H1 (cell line): ENCODE measurements around the gene SLC39A2. TPM values are rescaled to one million over a fixed set of nuclear protein-coding genes. Genes with fewer than 3 reads are reported as not detected.

Source experiments
- CTCF ChIA-PET: fragments of 300-600 bp; sonication (Branson Sonifier 250); formaldehyde crosslinking; loops from one replicate; lab custom pipeline; 2021; ENCODE audit not compliant: partially characterized antibody; lab: Charles Lee
- POLR2A ChIA-PET: fragments of 300-600 bp; sonication (Branson Sonifier 250); formaldehyde crosslinking; loops from one replicate; lab custom pipeline; 2021; ENCODE audit warnings: inconsistent platforms; ENCODE audit not compliant: partially characterized antibody; lab: Charles Lee
- DNase-seq, 2 experiments: peaks; one replicate each; pipeline versions ENCODE4 v3.0.0 to v3.0.0-alpha.2; 2010 to 2022; ENCODE audit warnings: low spot score in 2 of 2, low read depth in 1 of 2, mixed read lengths in 1 of 2
- FAIRE-seq: peaks from 2 replicates; lab custom pipeline; 2011; peaks lifted over from hg19 to GRCh38; lab: Jason Lieb, UNC
- H2AFZ ChIP-seq: 2 replicates; pipeline ENCODE4 v1.8.1; 2012; ENCODE audit warnings: low read length, inconsistent platforms
- H2AK5ac ChIP-seq: 2 replicates; pipeline ENCODE4 v1.6.1; 2013; ENCODE audit warnings: low read depth, low read length
- H2BK120ac ChIP-seq: replicated peaks from 2 replicates; pipeline ENCODE3; 2013; ENCODE audit warnings: low read depth, low read length, inconsistent platforms
- H2BK12ac ChIP-seq: 2 replicates; pipeline ENCODE4 v1.6.1; 2013; ENCODE audit warnings: low read depth, low read length
- H2BK15ac ChIP-seq: 2 replicates; pipeline ENCODE4 v1.6.1; 2013; ENCODE audit warnings: low read length
- H2BK20ac ChIP-seq: 2 replicates; pipeline ENCODE4 v1.6.1; 2013; ENCODE audit warnings: low read length
- H2BK5ac ChIP-seq: 2 replicates; pipeline ENCODE4 v1.6.1; 2013; ENCODE audit warnings: low read depth, low read length
- H3K14ac ChIP-seq: 2 replicates; pipeline ENCODE4 v1.6.1; 2013; ENCODE audit warnings: inconsistent platforms; ENCODE audit not compliant: insufficient read length
- H3K18ac ChIP-seq: 2 replicates; pipeline ENCODE4 v1.6.1; 2013; ENCODE audit warnings: low read length; ENCODE audit errors: extremely low read depth
- H3K23ac ChIP-seq: 2 replicates; pipeline ENCODE4 v1.6.1; 2013; ENCODE audit warnings: inconsistent platforms; ENCODE audit not compliant: insufficient read length
- H3K23me2 ChIP-seq: 2 replicates; pipeline ENCODE4 v1.6.1; 2013; ENCODE audit warnings: low read depth, low read length
- H3K27ac ChIP-seq: 2 replicates; pipeline ENCODE4 v1.6.1; 2011; ENCODE audit warnings: low read depth, low read length, inconsistent platforms
- H3K27me3 ChIP-seq, 4 experiments: replicated peaks in 1 of 4; 1 replicate in 1 of 4; 2 replicates in 3 of 4; pipeline versions ENCODE4 v1.6.1 to v1.8.1; 2011 to 2013; ENCODE audit warnings: low read length in 3 of 4, mild to moderate bottlenecking in 3 of 4, inconsistent platforms in 2 of 4, mixed read lengths in 2 of 4, moderate library complexity in 1 of 4; ENCODE audit not compliant: control insufficient read depth in 3 of 4, insufficient read depth in 3 of 4; ENCODE audit errors: extremely low read depth in 1 of 4
- H3K36me3 ChIP-seq, 4 experiments: 2 replicates each; pipeline versions ENCODE4 v1.6.1 to v1.8.1; 2011 to 2013; ENCODE audit warnings: mild to moderate bottlenecking in 4 of 4, low read length in 3 of 4, moderate library complexity in 2 of 4, control low read depth in 1 of 4, inconsistent platforms in 1 of 4; ENCODE audit not compliant: insufficient read depth in 4 of 4, control insufficient read depth in 2 of 4
- H3K4ac ChIP-seq: replicated peaks from 2 replicates; pipeline ENCODE3; 2013; ENCODE audit warnings: low read length, low read depth, mixed read lengths, inconsistent platforms; ENCODE audit not compliant: insufficient read length
- H3K4me1 ChIP-seq, 4 experiments: replicated peaks in 1 of 4; 1 replicate in 1 of 4; 2 replicates in 3 of 4; pipeline versions ENCODE4 v1.6.1 to v1.8.1; 2011 to 2013; ENCODE audit warnings: low read length in 3 of 4, inconsistent platforms in 2 of 4, mixed read lengths in 1 of 4; ENCODE audit not compliant: insufficient read depth in 4 of 4, control insufficient read depth in 3 of 4
- H3K4me2 ChIP-seq, 2 experiments: 2 replicates each; pipeline versions ENCODE4 v1.6.1 to v1.8.1; 2011 to 2013; ENCODE audit warnings: low read depth in 2 of 2, low read length in 2 of 2, control low read depth in 1 of 2, inconsistent platforms in 1 of 2, mild to moderate bottlenecking in 1 of 2; ENCODE audit not compliant: insufficient read depth in 1 of 2
- H3K4me3 ChIP-seq, 4 experiments: fragments of 200-600, 300-600 bp in 1 of 4; sonication (generic), shearing (Covaris generic), sonication (Bioruptor Twin) in 1 of 4; 2 replicates each; pipeline versions ENCODE4 v1.5.1 to v1.8.1; 2011 to 2016; ENCODE audit warnings: low read length in 4 of 4, low read depth in 3 of 4, control low read depth in 2 of 4, inconsistent platforms in 2 of 4, mild to moderate bottlenecking in 2 of 4, mixed read lengths in 1 of 4, moderate library complexity in 1 of 4; ENCODE audit not compliant: insufficient read depth in 2 of 4; ENCODE audit errors: extremely low read depth in 1 of 4
- H3K56ac ChIP-seq: replicated peaks from 2 replicates; pipeline ENCODE3; 2013; ENCODE audit warnings: low read depth, mild to moderate bottlenecking, mixed read lengths, low read length, inconsistent platforms; ENCODE audit not compliant: insufficient read length
- H3K79me1 ChIP-seq: 2 replicates; pipeline ENCODE4 v1.6.1; 2013; ENCODE audit warnings: low read depth, low read length, control low read depth
- H3K79me2 ChIP-seq, 2 experiments: 2 replicates each; pipeline versions ENCODE4 v1.6.1 to v1.8.1; 2012 to 2013; ENCODE audit warnings: low read length in 2 of 2, mild to moderate bottlenecking in 2 of 2, inconsistent platforms in 1 of 2; ENCODE audit not compliant: insufficient read depth in 2 of 2, control insufficient read depth in 1 of 2
- H3K9ac ChIP-seq, 4 experiments: replicated peaks in 1 of 4; 1 replicate in 1 of 4; 2 replicates in 3 of 4; pipeline versions ENCODE4 v1.6.1 to v1.8.1; 2011 to 2013; ENCODE audit warnings: low read depth in 3 of 4, low read length in 3 of 4, control low read depth in 2 of 4, mild to moderate bottlenecking in 2 of 4, moderate library complexity in 2 of 4, inconsistent platforms in 1 of 4; ENCODE audit errors: extremely low read depth in 1 of 4
- H3K9me3 ChIP-seq, 2 experiments: 2 replicates each; pipeline versions ENCODE4 v1.6.1 to v1.8.1; 2012 to 2013; ENCODE audit warnings: mild to moderate bottlenecking in 2 of 2, moderate library complexity in 2 of 2, control low read depth in 1 of 2, inconsistent platforms in 1 of 2, low read depth in 1 of 2, low read length in 1 of 2, mixed read lengths in 1 of 2; ENCODE audit not compliant: insufficient read depth in 2 of 2
- H4K20me1 ChIP-seq, 2 experiments: replicated peaks in 1 of 2; 2 replicates each; pipeline versions ENCODE3 to v1.8.1; 2011 to 2013; ENCODE audit warnings: inconsistent platforms in 2 of 2, low read length in 2 of 2, mild to moderate bottlenecking in 1 of 2; ENCODE audit not compliant: insufficient read depth in 2 of 2, control insufficient read depth in 1 of 2
- H4K5ac ChIP-seq: 2 replicates; pipeline ENCODE4 v1.6.1; 2013; ENCODE audit warnings: low read length, low read depth, mixed read lengths, inconsistent platforms; ENCODE audit not compliant: insufficient read length
- H4K8ac ChIP-seq: 2 replicates; pipeline ENCODE4 v1.8.0; 2013; ENCODE audit warnings: mild to moderate bottlenecking, moderate library complexity, low read length, inconsistent platforms; ENCODE audit not compliant: insufficient read depth; ENCODE audit errors: extremely low read depth
- H4K91ac ChIP-seq: replicated peaks from 2 replicates; pipeline ENCODE3; 2013; ENCODE audit warnings: low read length, mixed read lengths, inconsistent platforms; ENCODE audit not compliant: insufficient read length
- HDAC2 ChIP-seq, 2 experiments: fragments of 300-600 bp in 1 of 2; sonication (generic) in 1 of 2; IDR thresholded peaks; 2 replicates each; pipeline ENCODE4 v1.6.1; 2011 to 2012; ENCODE audit warnings: low read depth in 2 of 2, low read length in 2 of 2, mild to moderate bottlenecking in 2 of 2, moderate library complexity in 2 of 2, borderline replicate concordance in 1 of 2, inconsistent platforms in 1 of 2
- PHF8 ChIP-seq: fragments of 200-600 bp; sonication (generic); conservative IDR thresholded peaks from 2 replicates; pipeline ENCODE4 v1.7.1; 2012; ENCODE audit warnings: low read depth, mild to moderate bottlenecking, inconsistent platforms, low read length, moderate library complexity
- POLR2A ChIP-seq, 2 experiments: IDR thresholded peaks; 1 replicate in 1 of 2; 2 replicates in 1 of 2; pipeline ENCODE4 v1.6.1; 2011; ENCODE audit warnings: low read depth in 2 of 2, low read length in 2 of 2, mild to moderate bottlenecking in 2 of 2; ENCODE audit errors: control extremely low read depth in 1 of 2
- POLR2AphosphoS5 ChIP-seq: IDR thresholded peaks from 2 replicates; pipeline ENCODE4 v1.6.1; 2011; ENCODE audit warnings: low read depth, low read length
- RXRA ChIP-seq: IDR thresholded peaks from 2 replicates; pipeline ENCODE4 v1.6.1; 2011; ENCODE audit warnings: low read depth, mild to moderate bottlenecking, low read length, moderate library complexity; ENCODE audit not compliant: insufficient read depth
- SIN3A ChIP-seq, 2 experiments: IDR thresholded peaks in 1 of 2; conservative IDR thresholded peaks in 1 of 2; 2 replicates each; pipeline ENCODE4 v1.6.1; 2011 to 2012; ENCODE audit warnings: low read length in 2 of 2, improper control_type of control experiment in 1 of 2, low read depth in 1 of 2, mild to moderate bottlenecking in 1 of 2
- WGBS, 2 experiments: shearing (Covaris generic) in 1 of 2; methylation state at CpG; one replicate each; pipeline versions ENCODE4 v1.1.6 to v1.1.7; 2013 to 2015; ENCODE audit warnings: low lambda C conversion rate in 2 of 2, mixed read lengths in 2 of 2, inconsistent platforms in 1 of 2, low coverage in 1 of 2, missing lambda C conversion rate in 1 of 2; ENCODE audit not compliant: insufficient replicate concordance in 2 of 2, insufficient coverage in 1 of 2, insufficient read length in 1 of 2; ENCODE audit errors: extremely low coverage in 1 of 2, missing lambda C conversion rate in 1 of 2; 5-methylcytosine and 5-hydroxymethylcytosine counted together
- polyA plus RNA-seq, 7 experiments: library from polyadenylated mRNA; depleted of rRNA in 3 of 7; stranded (reverse) in 5 of 7; unstranded in 2 of 7; fragments of >200 nt in 5 of 7; fragments of 200-250 nt in 2 of 7; gene quantifications; 1 replicate in 5 of 7; 2 replicates in 1 of 7; 4 replicates in 1 of 7; pipeline versions ENCODE4 v1.2.1 to v1.2.3, GENCODE V29; 2011 to 2013; ENCODE audit warnings: missing spikeins in 2 of 7, mixed read lengths in 2 of 7
- total RNA-seq: library from RNA; stranded (reverse); fragmentation: NEBNext Ultra II Directional; extraction: Animal tissue kit (Norgen Biotek cat#: 25700); gene quantifications from 2 replicates; pipeline ENCODE4 v1.2.1, GENCODE V29; 2021

The SLC39A2 gene
- total and polyA plus RNA-seq, 2 of the 8 experiments (the other 6 are each of a cell fraction or from before 2014, with no cell fraction given): 0.14 to 0.22 TPM

- peak overlapping the region; percentile 25 for H3K4ac ChIP-seq
- H3K9me3 ChIP-seq: no peaks in the 10 kb centered on the region
- peak overlapping the region; percentile 47; the same call in 1 of the 2 replicates for H2AFZ ChIP-seq
- peak overlapping the region; percentile 78; the same call in 1 of the 2 replicates for H2BK12ac ChIP-seq
- H2BK20ac ChIP-seq: 0 out of 2 replicates have a peak overlapping the region, but pooled peaks have one; percentile 66
- no peak for FAIRE-seq
- peaks cover 8 to 11% (median 10%) of the 10 kb centered on the region in 4 experiments; a peak in 6 of 7 replicates for H3K4me1 ChIP-seq
- H3K9ac ChIP-seq: no peak overlapping the region
- H4K20me1 ChIP-seq: no peaks in the 10 kb centered on the region
- peaks cover 0 to 3% (median 0%) of the 10 kb centered on the region in 4 experiments; a peak in 1 of 7 replicates for H3K27me3 ChIP-seq
- no peak overlapping the region for H3K14ac ChIP-seq
- H3K79me2 ChIP-seq: no peaks in the 10 kb centered on the region
- no peak overlapping the region for H2AK5ac ChIP-seq
- peaks cover 2% of the 10 kb centered on the region; the same call in 1 of the 2 replicates for H3K23me2 ChIP-seq
- no peak overlapping the region for H3K56ac ChIP-seq
- H3K36me3 ChIP-seq: no peaks in the 10 kb centered on the region
- no peak overlapping the region for H2BK120ac ChIP-seq
- no peak overlapping the region; the same call in 1 of the 2 replicates for H2BK5ac ChIP-seq
- no peak overlapping the region for H3K23ac ChIP-seq
- no peak overlapping the region for H3K27ac ChIP-seq
- H3K18ac ChIP-seq: peak overlapping the region; percentile 36; the same call in 1 of the 2 replicates
- H4K5ac ChIP-seq: no peak overlapping the region
- no peak overlapping the region for H3K4me3 ChIP-seq
- H4K91ac ChIP-seq: no peak overlapping the region
- no peak overlapping the region for H4K8ac ChIP-seq
- TF ChIP-seq POLR2A (IDR thresholded peaks at IDR 0.05; ENCODE audit: control extremely low read depth in 1 of 2, low read depth in 2 of 2, low read length in 2 of 2) (0 out of 3 replicates have a peak, but pooled peaks of 1 of the 2 experiments have one; percentile 25), SIN3A (conservative IDR thresholded peaks at IDR 0.05 in 1 of 2, IDR thresholded peaks at IDR 0.05 in 1 of 2; ENCODE audit: low read depth in 1 of 2, low read length in 2 of 2) (0 out of 4 replicates have a peak, but pooled peaks of 1 of the 2 experiments have one; percentile 39), RXRA (no peak), HDAC2 (IDR thresholded peaks at IDR 0.05; ENCODE audit: borderline replicate concordance in 1 of 2, low read depth in 2 of 2, low read length in 2 of 2) (no peak), PHF8 (no peak), POLR2AphosphoS5 (peak; percentile 31; the same call in 1 of the 2 replicates)
- TF ChIP-seq, all 59 proteins: peak for 3
- H2BK15ac ChIP-seq: no peak overlapping the region
- CTCF ChIA-PET: interaction anchor here (1.1 to 7.2 kb wide), 20 partner anchors 9 to 341 kb away, joined by 3 to 371 read pairs (median 9); partner anchors contain the start of genes ARHGEF40, NDRG2 and TPPP2
- H3K79me1 ChIP-seq: no peaks in the 10 kb centered on the region
- POLR2A ChIA-PET: interaction anchor here (1.3 to 4.4 kb wide), 5 partner anchors 12 to 30 kb away, joined by 5 to 36 read pairs (median 10); partner anchors contain the start of gene NDRG2
- DNase-seq: peak in 1 of 2 experiments; percentile 54
- peak overlapping the region; percentile 15 to 27; a peak in 1 of 4 replicates for H3K4me2 ChIP-seq
- 67% methylated on average over 8 of the region's 10 CpGs; no CpG with 5 or more reads in 1 of the 2 experiments for WGBS, 2 experiments
Observed at GRCh38 chr14:21038441-21039422, 39.6 kb downstream of the SLC39A2 start.
